Measurements from ENCODE around the gene FOXL3.
"Not testable (repeated sequence)": the region's sequence is repeated elsewhere in the genome, so short reads cannot be mapped to it uniquely, and the experiment has no call there.

FOXL3 gene

GRCh38 chr7:326809-327232 is 36.9 kb downstream of the FOXL3 start:
- no peak for DNase-seq

GRCh38 chr7:327233-327931 is 37.4 kb downstream of the FOXL3 start:
- DNase-seq: no peak

DNA sequence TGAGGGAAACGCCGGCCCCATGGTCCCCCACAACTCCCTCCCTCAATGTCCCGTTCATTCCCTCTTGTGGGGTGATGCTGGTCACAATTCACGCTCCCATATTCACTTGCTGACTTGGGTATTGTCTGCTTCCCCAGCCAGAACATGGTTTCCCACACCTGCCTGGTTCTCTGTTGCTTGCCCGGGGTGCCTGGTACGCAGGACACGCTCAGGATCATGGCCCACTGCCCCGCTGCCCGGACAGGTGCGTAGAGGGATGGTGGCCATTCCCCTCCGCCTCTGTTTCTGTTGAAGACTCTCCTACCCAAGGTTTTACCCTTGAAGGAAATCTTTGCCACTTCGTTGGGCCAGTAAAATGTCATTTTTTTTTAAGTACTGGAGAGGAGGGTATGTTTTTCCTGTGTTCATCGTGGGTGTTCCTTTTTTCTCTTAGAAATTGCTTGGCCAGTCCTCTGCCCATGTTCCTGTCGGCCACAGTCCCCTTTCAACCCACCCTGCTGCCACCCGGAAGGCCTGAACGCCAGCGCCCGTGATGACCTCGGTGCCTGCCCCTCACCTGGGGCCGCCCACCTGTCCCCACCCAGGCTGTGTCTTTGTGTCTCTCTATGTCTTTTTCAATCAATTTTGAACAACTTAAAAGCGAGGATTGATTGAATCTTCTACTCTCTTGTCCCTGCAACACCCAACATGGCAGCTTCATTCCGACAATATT is 38.2 kb downstream of the FOXL3 start:
- DNase-seq: no peak

- DNase-seq: no peak
These were observed 39.8 kb downstream of the FOXL3 start for GRCh38 chr7:329691-330281.

- DNase-seq: no peak
These were observed 40.7 kb downstream of the FOXL3 start for GRCh38 chr7:330511-331230.

DNA sequence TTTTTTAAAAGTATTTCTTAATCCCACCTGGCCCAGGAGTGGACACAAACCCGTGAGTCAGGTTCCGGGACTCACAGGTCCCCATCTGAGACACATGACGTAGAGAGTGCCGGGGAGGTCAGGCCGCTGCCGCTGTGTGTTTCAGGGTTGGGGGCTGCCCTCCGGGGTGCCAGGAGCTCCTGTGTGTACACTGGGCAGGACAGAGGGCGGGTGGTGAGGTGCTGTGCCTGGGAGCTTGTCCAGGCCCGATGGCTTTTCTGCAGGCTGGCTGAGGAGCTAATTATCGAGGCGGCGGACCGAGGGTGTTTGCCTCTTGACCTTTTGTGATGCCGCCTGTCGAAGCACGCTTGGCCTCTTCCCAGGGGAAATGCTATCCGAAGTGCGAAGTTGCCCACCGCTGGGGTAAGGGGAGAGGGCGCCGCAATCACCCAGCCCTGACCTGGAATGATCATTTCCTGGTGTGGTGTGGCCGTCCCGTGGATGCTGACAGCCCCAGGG is 42.1 kb downstream of the FOXL3 start:
- DNase-seq: no peak

DNA sequence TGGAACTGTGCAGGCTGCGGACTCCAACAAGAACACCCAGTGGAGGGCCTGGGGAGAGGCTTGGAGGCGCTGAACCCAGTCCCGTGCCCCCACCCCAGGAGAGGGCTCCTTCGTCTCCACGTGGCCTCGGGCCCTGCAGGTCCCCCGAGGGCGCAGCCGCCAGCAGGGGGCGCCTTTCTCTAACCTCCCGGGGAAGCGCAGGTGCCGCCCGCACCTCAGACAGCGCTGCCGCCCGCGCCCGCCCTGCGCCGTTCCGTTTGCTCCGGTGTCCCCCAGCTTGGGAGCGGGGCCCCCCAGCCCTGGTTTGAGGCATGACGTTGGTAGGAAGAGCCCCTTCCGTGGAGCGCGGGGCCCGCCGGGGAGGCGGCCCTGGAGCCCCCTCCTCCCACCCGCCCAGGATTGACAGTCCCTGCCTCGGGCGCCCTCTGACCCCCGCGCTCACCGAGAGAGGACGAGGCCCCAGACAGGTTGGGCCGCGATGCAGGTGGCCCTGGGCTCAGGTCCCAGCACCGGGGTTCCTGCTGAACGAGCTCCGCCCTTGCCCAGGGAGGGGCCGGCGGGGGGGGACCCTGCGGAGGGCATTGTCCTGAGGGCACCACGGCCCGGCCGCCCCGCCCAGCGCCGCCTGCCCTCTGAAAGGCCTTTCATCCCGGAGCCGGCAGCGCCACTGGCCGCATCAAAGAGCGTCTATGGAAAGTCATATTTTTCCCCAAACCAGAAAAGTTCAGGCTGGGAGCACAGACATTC is 42.8 kb downstream of the FOXL3 start:
- DNase-seq: peak; percentile 96

GRCh38 chr7:333393-333764 is 43.4 kb downstream of the FOXL3 start:
- no peak for DNase-seq

GRCh38 chr7:334618-335357 is 44.8 kb downstream of the FOXL3 start:
- no peak for DNase-seq

DNA sequence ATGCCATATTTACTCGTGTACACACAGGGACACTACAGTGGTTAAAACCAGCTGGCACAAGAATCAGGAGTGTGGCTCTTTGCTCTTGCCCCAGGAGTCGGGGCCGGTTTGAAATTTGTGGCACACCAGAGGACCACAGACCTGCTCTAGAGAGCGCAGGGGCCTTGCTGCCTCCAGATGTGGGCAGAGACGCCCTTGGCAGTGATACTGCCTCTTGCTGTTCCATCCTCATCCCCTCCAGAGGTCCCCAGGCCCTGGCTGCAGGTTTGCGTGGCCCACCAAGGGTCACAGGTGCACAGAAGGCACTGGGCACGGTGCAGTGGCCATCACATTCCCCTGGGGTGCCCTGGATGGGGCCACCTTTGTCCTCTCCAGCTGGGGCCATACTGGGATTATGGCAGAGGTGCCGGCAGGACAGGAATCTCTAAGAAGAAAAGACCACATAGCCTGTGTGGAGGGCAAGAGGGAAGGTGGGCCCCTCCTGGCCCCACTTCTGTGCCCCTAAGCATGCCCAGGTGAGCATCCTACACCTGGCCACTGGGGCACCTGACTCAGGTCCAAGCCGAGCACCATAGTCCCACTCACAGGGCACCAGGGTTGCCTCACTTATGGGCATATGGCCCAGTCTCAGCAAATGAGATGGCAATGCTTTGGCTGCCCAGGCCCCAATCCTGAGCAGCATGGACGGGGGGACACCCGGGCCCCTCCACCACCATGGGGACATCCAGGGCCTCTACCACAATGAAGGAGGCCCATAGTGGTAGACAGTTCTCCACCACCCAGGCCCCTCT is 45.6 kb downstream of the FOXL3 start:
- DNase-seq: no peak

DNA sequence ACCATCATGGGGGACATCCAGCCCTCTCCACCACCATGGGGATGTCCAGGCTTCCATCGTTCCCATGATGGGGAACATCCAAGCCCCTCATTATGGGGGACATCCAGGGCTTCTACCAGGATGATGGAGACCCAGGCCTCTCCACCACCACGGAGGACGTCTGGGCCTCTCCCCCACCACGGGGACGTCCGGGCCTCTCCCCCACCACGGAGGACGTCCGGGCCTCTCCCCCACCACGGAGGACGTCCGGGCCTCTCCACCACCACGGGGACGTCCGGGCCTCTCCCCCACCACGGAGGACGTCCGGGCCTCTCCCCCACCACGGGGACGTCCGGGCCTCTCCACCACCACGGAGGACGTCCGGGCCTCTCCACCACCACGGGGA is 46.2 kb downstream of the FOXL3 start:
- not testable (repeated sequence) for DNase-seq

- no peak for DNase-seq
These were observed 47.0 kb downstream of the FOXL3 start for GRCh38 chr7:336810-337566.

- no peak for DNase-seq
These were observed 47.6 kb downstream of the FOXL3 start for GRCh38 chr7:337567-337951.

GRCh38 chr7:338295-339061 is 48.5 kb downstream of the FOXL3 start:
- no peak for DNase-seq

- DNase-seq: no peak
These were observed 49.0 kb downstream of the FOXL3 start for GRCh38 chr7:339062-339342.

- DNase-seq: no peak
These were observed 49.7 kb downstream of the FOXL3 start for GRCh38 chr7:339696-340095.

DNA sequence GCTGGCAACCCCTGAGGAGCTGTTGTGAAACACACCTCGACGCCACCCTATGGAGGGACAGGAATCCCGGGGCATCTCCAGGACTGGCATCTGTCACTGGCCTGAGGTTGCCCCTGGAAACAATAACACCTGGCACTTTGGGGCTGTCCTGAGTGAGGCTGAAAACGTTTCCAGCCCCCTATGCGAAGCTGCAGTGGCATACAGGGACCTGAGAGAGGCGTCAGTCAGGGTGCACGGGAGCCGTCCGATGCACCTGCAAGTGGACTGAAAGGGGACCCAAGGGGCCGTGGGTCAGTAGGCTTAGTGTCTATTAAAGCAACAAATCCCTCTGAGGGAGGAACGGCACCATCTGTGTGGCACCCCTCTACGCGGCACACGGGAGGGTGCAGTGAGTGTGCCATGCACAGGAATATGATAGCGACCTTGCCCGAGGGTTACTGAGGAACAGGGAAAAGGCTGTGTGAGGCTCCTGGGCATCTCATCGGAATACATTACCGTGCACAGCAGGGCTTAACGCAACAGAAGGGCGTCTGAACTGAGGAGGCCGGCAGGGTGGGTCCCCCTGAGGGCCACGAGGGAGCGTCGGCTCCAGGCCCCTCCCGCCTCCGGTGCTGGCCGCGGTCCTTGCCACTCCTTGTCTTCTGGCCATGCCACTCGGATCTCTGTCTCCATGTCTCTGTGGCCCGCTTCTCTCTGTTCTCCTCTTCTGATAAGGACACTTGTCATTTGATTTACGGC is 50.4 kb downstream of the FOXL3 start:
- DNase-seq: no peak

Measured in activated CD4-positive, alpha-beta T cell treated with anti-CD3 and anti-CD28 coated beads for 48 hours (primary cell).